ENCODE data around the gene OAT. TPM values are rescaled to one million over a fixed set of nuclear protein-coding genes. Genes with fewer than 3 reads are reported as not detected.

OAT gene
- total and polyA plus RNA-seq, 10 of the 15 experiments (the other 5 are each of a cell fraction or from before 2014, with no cell fraction given): 1.2 to 9.8 (median 1.6) TPM

DNA sequence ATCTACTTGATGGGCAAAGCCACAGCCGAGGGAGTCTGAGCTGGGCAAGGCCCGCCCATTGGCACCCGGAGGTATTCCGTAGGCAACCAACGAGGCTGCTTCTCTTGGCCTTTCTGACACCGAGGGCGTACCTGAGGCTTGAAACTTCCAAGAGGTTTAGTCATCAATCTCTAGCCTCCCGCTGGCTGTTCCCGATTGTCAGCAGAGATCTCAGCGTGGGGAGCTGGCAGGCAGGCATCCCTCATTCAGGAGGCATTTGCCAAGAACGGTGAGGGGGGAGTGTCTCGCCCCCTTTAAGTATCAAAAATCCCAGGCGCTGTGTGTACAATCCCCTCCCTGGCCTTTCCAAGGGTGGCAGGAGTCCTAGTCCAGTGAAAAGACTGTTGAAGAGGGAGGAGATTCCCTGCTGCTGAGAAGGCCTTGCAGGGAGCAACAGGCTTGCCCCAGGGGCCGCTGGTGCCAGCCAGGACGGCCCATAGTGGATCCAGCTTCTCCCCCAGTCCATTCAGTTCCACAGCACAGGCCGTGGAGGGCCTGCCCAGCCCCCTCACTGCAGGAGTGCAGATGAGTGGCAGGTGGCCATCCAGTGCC, 39.7 kb downstream of the OAT start:
- RAD21 ChIA-PET (ENCODE audit: unreplicated experiment): no interaction called here
- intact Hi-C loops (cut with micrococcal nuclease; ENCODE audit: unreplicated experiment): no loop called here

DNA sequence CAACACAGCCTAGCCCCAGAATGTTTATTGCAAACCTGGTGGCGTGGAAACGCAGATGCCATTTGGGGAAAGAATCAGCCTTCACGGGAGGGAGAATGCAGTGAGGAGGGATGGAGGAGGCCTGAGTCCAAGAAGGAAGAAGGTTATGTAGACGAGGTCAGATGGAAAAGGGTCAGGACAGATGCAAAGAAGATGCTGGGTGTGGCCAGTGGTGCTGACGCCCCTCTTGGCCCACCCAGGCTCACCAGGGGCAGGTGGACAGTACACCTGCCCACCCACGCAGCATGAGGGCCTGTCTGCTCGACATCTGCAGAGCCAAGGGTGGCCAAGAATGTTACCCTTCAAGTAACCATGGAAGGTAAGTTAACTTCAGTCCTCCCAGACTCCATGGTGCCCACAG, 40.5 kb downstream of the OAT start:
- Histone ChIP-seq H3K9me3 (replicated peaks; ENCODE audit: control insufficient read depth, insufficient read depth, low read length) (no peaks in the 10 kb centered on the region), H3K9ac (ENCODE audit: control insufficient read depth, insufficient read depth, low read length) (no peak overlapping the region), H3K27ac (ENCODE audit: control insufficient read depth, insufficient read depth) (no peak overlapping the region), H3K79me2 (ENCODE audit: control insufficient read depth, insufficient read depth, low read length) (no peaks in the 10 kb centered on the region), H2AFZ (ENCODE audit: control insufficient read depth, low read depth, low read length) (no peak overlapping the region), H4K20me1 (ENCODE audit: control insufficient read depth, insufficient read depth) (no peaks in the 10 kb centered on the region), H3K4me2 (ENCODE audit: control insufficient read depth, insufficient read depth) (no peak overlapping the region), H3K4me1 (ENCODE audit: control insufficient read depth, insufficient read depth, low read length) (no peaks in the 10 kb centered on the region), H3K36me3 (ENCODE audit: control insufficient read depth in 2 of 2, insufficient read depth in 2 of 2, low read length in 1 of 2) (no peaks in the 10 kb centered on the region), H3K27me3 (replicated peaks in 1 of 2; ENCODE audit: control insufficient read depth in 2 of 2, insufficient read depth in 2 of 2, low read length in 1 of 2) (peaks cover 10 to 11% of the 10 kb centered on the region in 2 experiments), H3K4me3 (no peak overlapping the region)
- BruUV-seq (replicated peaks): no TSS peak
- 30% methylated on average over 7 of the region's 7 CpGs for WGBS (ENCODE audit: insufficient coverage, insufficient replicate concordance, low lambda C conversion rate, missing lambda C conversion rate)
- ChIA-PET RAD21 (ENCODE audit: unreplicated experiment) (no interaction called here), SMC1A (ENCODE audit: uncharacterized antibody, unreplicated experiment) (no interaction called here), POLR2A (no interaction called here), CTCF (no interaction called here)
- TF ChIP-seq HDAC6 (IDR thresholded peaks at IDR 0.05; ENCODE audit: unreplicated experiment) (no peak), ZNF217 (IDR thresholded peaks at IDR 0.05) (no peak), SUZ12 (IDR thresholded peaks at IDR 0.05; ENCODE audit: unreplicated experiment) (no peak), SMAD5 (IDR thresholded peaks at IDR 0.05; ENCODE audit: low read depth) (no peak), ZNF622 (IDR thresholded peaks at IDR 0.05) (no peak), TCF3 (IDR thresholded peaks at IDR 0.05; ENCODE audit: borderline replicate concordance, insufficient read depth, low read depth, low read length) (no peak), RB1 (IDR thresholded peaks at IDR 0.05; ENCODE audit: borderline replicate concordance) (no peak), CHD1 (IDR thresholded peaks at IDR 0.05; ENCODE audit: low read depth, low read length) (no peak)
- TF ChIP-seq, protein P1, sequence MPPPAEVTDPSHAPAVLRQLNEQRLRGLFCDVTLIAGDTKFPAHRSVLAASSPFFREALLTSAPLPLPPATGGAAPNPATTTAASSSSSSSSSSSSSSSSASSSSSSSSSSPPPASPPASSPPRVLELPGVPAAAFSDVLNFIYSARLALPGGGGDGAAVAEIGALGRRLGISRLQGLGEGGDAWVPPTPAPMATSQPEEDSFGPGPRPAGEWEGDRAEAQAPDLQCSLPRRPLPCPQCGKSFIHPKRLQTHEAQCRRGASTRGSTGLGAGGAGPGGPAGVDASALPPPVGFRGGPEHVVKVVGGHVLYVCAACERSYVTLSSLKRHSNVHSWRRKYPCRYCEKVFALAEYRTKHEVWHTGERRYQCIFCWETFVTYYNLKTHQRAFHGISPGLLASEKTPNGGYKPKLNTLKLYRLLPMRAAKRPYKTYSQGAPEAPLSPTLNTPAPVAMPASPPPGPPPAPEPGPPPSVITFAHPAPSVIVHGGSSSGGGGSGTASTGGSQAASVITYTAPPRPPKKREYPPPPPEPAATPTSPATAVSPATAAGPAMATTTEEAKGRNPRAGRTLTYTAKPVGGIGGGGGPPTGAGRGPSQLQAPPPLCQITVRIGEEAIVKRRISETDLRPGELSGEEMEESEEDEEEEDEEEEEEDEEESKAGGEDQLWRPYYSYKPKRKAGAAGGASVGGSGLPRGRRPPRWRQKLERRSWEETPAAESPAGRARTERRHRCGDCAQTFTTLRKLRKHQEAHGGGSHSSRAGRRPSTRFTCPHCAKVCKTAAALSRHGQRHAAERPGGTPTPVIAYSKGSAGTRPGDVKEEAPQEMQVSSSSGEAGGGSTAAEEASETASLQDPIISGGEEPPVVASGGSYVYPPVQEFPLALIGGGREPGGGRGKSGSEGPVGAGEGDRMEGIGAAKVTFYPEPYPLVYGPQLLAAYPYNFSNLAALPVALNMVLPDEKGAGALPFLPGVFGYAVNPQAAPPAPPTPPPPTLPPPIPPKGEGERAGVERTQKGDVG (CRISPR knock-in tag; IDR thresholded peaks at IDR 0.05): no peak
- TF ChIP-seq, protein P2, sequence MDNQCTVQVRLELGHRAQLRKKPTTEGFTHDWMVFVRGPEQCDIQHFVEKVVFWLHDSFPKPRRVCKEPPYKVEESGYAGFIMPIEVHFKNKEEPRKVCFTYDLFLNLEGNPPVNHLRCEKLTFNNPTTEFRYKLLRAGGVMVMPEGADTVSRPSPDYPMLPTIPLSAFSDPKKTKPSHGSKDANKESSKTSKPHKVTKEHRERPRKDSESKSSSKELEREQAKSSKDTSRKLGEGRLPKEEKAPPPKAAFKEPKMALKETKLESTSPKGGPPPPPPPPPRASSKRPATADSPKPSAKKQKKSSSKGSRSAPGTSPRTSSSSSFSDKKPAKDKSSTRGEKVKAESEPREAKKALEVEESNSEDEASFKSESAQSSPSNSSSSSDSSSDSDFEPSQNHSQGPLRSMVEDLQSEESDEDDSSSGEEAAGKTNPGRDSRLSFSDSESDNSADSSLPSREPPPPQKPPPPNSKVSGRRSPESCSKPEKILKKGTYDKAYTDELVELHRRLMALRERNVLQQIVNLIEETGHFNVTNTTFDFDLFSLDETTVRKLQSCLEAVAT (IDR thresholded peaks at IDR 0.05): no peak
- intact Hi-C loops (cut with micrococcal nuclease; ENCODE audit: unreplicated experiment): no loop called here
- no peak for DNase-seq (ENCODE audit: low read depth, low spot score)
- no peak for ATAC-seq
- FAIRE-seq: no peak
- in situ Hi-C loops (cut with MboI): no loop called here

More for the DNA sequence above, 39.7 kb downstream of the OAT start:
- WGBS (ENCODE audit: insufficient coverage, insufficient replicate concordance, low lambda C conversion rate, missing lambda C conversion rate): 40% methylated on average over 16 of the region's 16 CpGs
- POLR2A ChIA-PET: no interaction called here
- H3K4me1 ChIP-seq (ENCODE audit: control insufficient read depth, insufficient read depth, low read length): no peaks in the 10 kb centered on the region
- H3K4me2 ChIP-seq (ENCODE audit: control insufficient read depth, insufficient read depth): no peak overlapping the region
- no peaks in the 10 kb centered on the region for H3K79me2 ChIP-seq (ENCODE audit: control insufficient read depth, insufficient read depth, low read length)
- FAIRE-seq (no peak), DNase-seq (ENCODE audit: low read depth, low spot score) (no peak), ATAC-seq (no peak)
- in situ Hi-C loops (cut with MboI): no loop called here
- H3K36me3 ChIP-seq (ENCODE audit: control insufficient read depth in 2 of 2, insufficient read depth in 2 of 2, low read length in 1 of 2): no peaks in the 10 kb centered on the region
- CTCF ChIA-PET: interaction anchor here (2.0 kb wide), 1 partner anchor 10 kb away, joined by 9 read pairs; no protein-coding TSS in a partner anchor
- TF ChIP-seq SMAD5 (IDR thresholded peaks at IDR 0.05; ENCODE audit: low read depth) (no peak), TCF7 (IDR thresholded peaks at IDR 0.05; ENCODE audit: borderline replicate concordance) (no peak)
- TF ChIP-seq, protein P3, sequence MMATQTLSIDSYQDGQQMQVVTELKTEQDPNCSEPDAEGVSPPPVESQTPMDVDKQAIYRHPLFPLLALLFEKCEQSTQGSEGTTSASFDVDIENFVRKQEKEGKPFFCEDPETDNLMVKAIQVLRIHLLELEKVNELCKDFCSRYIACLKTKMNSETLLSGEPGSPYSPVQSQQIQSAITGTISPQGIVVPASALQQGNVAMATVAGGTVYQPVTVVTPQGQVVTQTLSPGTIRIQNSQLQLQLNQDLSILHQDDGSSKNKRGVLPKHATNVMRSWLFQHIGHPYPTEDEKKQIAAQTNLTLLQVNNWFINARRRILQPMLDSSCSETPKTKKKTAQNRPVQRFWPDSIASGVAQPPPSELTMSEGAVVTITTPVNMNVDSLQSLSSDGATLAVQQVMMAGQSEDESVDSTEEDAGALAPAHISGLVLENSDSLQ (IDR thresholded peaks at IDR 0.05): peak; percentile 41; the same call in 1 of the 2 replicates
- no peaks in the 10 kb centered on the region for H3K9me3 ChIP-seq (replicated peaks; ENCODE audit: control insufficient read depth, insufficient read depth, low read length)
- no peaks in the 10 kb centered on the region for H4K20me1 ChIP-seq (ENCODE audit: control insufficient read depth, insufficient read depth)
- H3K9ac ChIP-seq (ENCODE audit: control insufficient read depth, insufficient read depth, low read length): no peak overlapping the region
- H3K27me3 ChIP-seq (replicated peaks in 1 of 2; ENCODE audit: control insufficient read depth in 2 of 2, insufficient read depth in 2 of 2, low read length in 1 of 2): peaks cover 7 to 11% of the 10 kb centered on the region in 2 experiments
- SMC1A ChIA-PET (ENCODE audit: uncharacterized antibody, unreplicated experiment): no interaction called here
- H3K4me3 ChIP-seq: no peak overlapping the region
- no peak overlapping the region for H3K27ac ChIP-seq (ENCODE audit: control insufficient read depth, insufficient read depth)
- H2AFZ ChIP-seq (ENCODE audit: control insufficient read depth, low read depth, low read length): no peak overlapping the region
- BruUV-seq (replicated peaks): no TSS peak

All from GM12878 (cell line).